Left cardiac atrium (tissue), 4 donors: ENCODE measurements around the gene CD24. TPM values are rescaled to one million over a fixed set of nuclear protein-coding genes. Genes with fewer than 3 reads are reported as not detected.
A peak's percentile ranks its signal among the peaks of the same experiment; 100 is the strongest.
"Not testable (repeated sequence)": the region's sequence is repeated elsewhere in the genome, so short reads cannot be mapped to it uniquely, and the experiment has no call there.

ENCODE experiments used
- ATAC-seq, 2 donors: fragments of 200-7000 bp; cut with Tn5 transposase; one replicate each; pipeline ENCODE4 v1.9.1; 2020; ENCODE audit warnings: mild to moderate bottlenecking in 2 of 2, moderate library complexity in 2 of 2
- DNase-seq: peaks from one replicate; pipeline ENCODE4 v3.0.0-alpha.2; 2020
- intact Hi-C, 2 donors: fragments of 100-400 bp; cut with DNase I; formaldehyde crosslinking; loops; one replicate each; pipeline versions ENCODE4 v1.14.1 to v1.15.1; 2022 to 2023
- long read RNA-seq: library from polyadenylated mRNA; unstranded; transcript quantifications from one replicate; pipeline ENCODE4 v2.0.0, GENCODE V29; 2021
- total RNA-seq, 2 donors: library from RNA; stranded (reverse); fragmentation: NEBNext Ultra II Directional; extraction: Animal tissue kit (Norgen Biotek cat#: 25700); gene quantifications; one replicate each; pipeline ENCODE4 v1.2.1, GENCODE V29; 2021
- donor health status: DM: no; HTN: yes; CAD: no.
- donor health status: DM: no; HTN: yes; CAD: no; lungs with severe emphysema.
- donor health status: DM: yes; HTN: yes; CAD: no.
- donor health status: Dilated cardiomyopathy.

CD24 gene, protein sequence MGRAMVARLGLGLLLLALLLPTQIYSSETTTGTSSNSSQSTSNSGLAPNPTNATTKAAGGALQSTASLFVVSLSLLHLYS
- total RNA-seq, result under 1 TPM; 0.47 to 0.80 TPM
- long read RNA-seq, result 0 reads

DNA sequence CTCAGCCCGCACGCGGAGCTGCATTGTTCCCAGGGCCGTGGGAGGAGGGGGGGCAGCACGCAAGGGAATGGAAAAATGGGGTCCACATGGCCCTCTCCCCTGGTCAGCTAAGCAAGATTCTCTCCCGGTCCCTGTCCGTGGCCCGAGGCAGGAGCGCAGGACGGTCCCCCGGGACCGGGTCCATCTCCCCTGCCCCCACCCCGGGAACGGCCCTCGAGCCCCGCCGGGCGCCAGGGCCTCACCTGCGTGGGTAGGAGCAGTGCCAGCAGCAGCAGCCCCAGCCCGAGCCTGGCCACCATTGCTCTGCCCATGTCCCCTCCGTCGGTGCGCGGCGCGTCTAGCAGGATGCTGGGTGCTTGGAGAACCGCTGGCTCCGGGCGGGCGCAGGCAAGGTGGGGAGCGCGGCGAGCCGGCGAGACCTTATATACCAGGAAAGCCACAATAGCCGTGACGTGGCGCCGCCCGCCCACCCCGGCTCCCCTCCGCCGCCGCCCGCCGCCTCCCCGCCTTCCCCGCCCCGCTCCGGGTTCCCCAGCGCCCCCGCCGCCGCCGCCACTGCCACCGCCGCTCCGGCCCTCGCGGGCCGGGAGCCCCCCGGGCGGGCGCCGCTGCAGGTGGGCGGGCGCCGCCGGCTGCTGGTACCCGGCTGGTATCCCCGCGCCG is at the start of gene CD24:
Gene CD24 (minus strand): TSS at position 394 of the 663 bp plus-strand sequence. CDS start 83 bp downstream, at position 311.
- ATAC-seq (peak in 1 of 2 donors; percentile 14), DNase-seq (no peak)
- intact Hi-C loops, result no loop called here

DNA sequence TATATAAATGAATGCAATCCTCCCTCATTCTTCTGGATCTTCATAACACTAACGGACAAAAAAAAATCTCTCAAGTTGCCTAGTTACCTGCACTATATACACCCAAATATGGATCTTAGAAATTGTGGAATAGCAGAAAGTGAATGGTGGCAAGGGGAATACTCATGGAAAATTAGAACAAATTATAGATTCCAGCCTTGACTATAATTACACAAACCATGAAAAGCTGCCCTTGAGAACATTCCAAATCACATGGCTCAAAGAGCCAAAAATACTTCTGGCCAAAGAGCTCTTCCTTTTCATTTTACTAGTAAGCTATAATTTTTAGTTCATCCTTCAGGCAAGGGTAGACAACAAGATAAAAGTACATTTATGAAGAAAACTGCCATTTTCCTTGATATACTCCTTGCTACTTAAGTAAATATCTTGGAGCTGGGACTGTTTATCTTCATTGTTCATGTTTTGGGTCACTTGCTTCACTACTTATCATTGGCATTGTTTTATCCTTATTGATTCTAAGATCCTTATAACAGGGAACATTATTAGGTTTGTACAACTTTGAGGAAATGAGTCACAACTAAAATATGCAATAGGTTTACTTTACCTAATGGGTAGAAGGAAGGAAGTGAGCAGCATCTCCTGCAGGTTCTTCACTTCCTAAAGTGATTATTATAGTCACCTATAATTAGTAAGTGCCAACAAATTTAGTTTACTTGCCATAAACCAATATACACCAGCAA is 47.1 kb upstream of the CD24 start:
- intact Hi-C loops, result no loop called here
- ATAC-seq (no peak), DNase-seq (no peak)

DNA sequence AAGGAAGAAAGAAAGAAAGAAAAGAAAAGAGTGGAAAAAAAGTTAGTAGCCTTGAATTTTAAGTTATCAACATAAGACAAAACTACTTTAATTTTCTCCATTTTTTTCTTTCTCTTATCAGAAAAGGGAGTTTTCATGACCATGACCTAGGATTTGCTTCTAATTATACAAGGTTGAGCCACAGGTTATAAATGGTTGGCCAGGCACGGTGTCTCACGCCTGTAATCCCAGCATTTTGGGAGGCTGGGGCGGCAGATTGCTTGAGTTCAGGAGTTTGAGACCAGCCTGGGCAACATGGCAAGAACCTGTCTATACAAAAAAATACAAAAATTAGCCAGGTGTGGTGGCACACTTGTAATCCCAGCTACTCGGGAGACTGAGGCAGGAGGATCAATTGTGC is 45.7 kb upstream of the CD24 start:
- DNase-seq, result no peak
- no peak for ATAC-seq
- intact Hi-C loops, result no loop called here

DNA sequence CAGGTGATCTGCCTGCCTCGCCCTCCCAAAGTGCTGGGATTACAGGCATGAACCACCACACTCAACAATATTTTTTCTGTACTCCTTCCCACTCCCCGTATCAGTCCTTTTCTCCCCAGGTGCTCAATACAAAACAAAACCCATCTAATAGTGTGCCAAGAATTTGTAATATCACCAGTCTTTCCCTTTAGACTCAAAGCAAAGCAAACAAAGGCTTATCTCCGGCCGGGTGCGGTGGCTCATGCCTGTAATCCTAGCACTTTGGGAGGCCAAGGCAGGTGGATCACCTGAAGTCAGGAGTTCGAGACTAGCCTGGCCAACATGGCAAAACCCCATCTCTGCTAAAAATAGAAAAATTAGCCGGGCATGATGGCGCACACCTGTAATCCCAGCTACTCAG is 45.1 kb upstream of the CD24 start:
- DNase-seq, intact Hi-C loops, ATAC-seq: not testable (repeated sequence)

DNA sequence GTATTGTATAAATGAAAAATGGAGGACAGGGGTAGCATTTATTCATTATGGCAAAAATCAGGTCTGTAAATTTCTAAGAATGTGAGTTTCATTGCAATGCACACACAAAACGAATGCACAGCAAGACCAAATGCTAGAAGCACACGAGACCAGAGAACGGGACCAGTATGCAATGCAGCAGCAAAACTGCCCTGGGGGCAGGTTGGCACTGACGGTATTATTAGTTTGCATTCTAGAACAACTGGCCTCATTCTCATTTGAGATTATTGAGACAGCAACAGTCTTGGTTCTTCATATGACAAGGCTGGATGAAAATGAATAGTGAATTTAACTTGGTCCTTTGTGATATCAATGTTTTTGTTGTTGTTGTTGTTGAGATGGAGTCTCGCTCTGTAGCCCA is 44.5 kb upstream of the CD24 start:
- DNase-seq (no peak), ATAC-seq (no peak)
- intact Hi-C loops, result no loop called here

DNA sequence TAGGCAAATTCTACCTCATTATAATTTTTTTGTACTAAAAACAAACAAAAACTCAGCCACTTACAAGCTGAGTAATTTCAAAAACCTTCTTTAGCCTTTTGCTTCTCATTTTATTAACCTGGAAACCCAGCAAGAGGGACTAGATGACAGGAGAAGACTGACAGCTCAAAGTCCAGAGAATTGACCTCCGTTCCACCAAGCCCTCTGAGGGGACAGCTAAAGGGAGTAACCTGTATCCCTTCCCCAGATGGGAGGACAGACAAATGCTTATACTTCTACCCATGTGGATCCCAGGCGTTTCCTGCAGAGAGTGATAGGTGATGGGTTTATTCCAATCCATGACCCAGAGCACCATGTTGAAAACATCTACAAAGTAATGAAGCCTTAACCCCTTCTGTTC is 35.0 kb upstream of the CD24 start:
- intact Hi-C loops, result no loop called here
- ATAC-seq (no peak), DNase-seq (no peak)

DNA sequence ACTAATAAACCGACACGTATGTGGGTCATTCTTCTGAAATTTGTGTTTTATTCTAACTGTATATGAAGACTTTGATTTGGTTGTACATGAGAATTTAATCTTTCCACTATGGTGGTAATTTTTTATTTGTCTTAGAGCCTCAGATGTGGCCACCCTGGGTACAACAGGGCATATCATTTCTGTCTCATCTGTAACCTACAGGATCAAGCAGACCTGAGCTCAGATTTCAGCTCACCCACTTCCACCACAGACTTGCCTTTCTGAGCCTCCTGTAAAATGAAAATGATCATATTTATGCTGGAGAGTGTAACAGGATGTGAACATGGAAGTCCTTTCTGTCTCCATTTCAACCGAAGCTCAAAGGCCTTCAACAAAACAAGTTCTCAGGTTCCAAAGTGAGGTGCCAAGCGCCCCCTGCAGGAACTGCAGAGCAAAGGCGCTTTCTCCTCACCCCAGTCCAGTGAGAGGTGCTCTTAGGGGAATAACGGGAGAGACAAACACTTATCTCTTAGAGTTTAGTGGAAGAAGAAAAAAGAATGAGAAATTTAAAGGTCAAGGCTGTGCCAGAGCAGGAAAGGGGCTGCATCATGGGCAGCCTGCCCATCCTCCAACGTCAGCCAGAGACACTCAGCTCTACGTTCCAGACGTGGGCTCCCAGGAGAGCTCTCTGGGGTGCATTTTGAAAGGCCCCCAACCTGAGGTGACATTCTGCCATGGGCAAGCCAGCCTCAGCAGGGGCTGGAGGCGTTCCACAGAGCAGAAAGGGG is 23.0 kb upstream of the CD24 start:
- ATAC-seq (no peak), DNase-seq (no peak)
- intact Hi-C loops, result no loop called here

DNA sequence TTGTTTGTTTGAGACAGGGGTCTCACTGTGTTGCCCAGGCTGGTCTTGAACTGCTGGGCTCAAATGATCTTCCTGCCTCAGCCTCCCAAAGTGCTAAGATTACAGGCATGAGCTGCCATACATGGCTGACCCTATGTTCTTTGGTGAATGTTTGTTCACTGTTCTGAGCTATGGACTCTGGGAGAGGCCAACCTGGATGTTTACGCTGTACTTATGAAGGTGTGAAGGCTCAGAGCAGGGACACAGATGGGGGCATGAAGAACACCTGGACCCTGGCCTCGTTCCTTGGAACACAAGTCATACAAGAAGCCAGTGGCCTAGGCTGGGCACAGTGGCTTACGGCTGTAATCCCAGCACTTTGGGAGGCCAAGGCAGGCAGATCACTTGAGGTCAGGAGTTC is 21.1 kb upstream of the CD24 start:
- intact Hi-C loops, result no loop called here
- DNase-seq (no peak), ATAC-seq (no peak)

DNA sequence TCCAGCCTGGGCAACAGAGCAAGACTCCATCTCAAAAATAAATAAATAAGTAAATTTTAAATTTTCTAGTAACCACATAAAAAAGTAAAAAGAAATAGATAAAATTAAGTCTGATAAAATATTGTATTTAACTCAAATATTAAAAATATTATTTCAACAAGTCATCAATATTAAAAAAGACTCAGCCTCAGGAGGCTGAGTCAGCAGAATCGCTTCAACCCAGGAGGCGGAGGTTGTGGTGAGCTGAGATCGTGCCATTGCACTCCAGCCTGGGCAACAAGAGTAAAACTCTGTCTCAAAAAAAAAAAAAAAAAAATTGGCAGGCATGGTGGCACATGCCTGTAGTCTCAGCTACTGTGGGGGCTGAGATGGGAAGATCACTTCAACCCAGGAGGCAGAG is 15.2 kb upstream of the CD24 start:
- ATAC-seq, intact Hi-C loops, DNase-seq: not testable (repeated sequence)

DNA sequence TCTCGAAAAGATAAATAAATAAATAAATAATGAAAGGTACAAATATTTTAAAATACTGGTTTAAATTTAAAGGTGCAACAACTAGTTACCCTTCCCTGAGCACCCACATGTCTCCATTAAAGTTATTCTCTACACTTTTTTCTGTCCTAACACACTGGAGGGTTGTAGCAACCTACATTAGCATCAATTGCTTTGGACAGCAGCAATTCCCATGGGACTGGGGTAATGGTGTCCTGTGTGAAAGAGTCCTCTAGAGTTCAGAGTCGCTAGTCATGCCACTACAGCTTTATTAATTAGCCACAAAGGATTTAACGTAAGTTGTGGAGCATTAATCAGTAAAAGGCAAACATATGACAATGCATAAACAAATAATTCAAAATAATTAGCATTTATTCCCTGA is 14.1 kb upstream of the CD24 start:
- intact Hi-C loops, result no loop called here
- ATAC-seq (no peak), DNase-seq (no peak)

DNA sequence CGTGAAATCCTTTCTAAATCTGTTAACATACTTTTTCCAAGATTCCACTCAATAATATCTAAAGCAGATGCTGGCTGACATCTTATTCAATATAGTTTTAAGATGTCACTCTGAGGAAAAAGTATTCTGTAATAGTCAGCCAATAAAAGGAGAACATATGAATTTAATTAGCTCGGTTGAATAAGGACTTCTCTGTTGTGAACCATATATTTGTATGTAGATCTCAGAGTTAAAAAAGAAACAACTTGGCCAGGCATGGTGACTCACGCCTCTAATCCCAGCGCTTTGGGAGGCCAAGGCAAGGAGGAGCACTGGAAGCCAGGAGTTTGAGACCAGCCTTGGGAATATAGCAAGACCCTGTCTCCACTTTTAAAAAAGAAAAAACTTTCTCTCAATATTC is 7.4 kb upstream of the CD24 start:
- intact Hi-C loops, result no loop called here
- no peak for DNase-seq
- no peak for ATAC-seq

DNA sequence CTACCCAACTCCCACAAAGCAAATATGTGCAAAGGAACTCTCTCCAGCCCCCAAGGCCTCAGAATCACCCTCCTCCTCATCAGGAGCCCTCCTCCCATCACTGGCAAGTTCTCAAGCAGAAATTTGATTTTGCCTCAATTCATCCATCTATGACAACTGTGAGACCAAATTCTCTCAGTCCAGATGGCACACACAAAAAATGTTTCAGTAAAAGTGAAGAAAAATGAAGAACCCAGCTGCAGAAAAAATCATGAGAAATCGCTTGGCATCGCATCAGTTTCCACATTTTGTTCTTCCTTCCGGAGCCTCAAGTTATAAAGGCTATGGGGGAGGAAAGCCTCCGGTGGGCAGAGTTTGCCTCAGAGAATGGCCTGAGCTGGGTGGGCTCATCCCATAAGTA is 6.4 kb upstream of the CD24 start:
- intact Hi-C loops, result no loop called here
- no peak for DNase-seq
- ATAC-seq, result no peak

DNA sequence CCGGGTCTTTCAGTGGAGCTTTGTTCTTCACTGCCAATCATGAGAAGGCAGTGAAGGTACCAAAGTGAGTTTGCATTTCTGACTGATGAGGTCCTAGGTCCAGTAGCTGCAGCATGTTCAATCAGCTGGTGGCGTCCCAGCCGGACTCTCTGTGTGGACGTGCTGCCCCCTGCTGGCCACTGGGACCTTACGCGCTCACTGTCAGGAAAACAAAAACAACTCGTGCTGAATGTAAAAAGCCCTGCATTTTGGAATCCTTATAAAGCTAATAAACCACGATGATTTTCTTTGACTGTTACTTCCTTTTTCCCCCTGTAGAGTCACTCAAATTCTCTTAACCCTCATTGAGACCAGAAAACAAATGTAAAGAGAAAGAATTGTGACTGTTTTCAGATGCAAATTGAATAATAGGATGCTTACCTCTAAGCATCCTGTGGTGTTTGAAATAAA is 4.9 kb upstream of the CD24 start:
- intact Hi-C loops, result loop anchor here (2.0 to 5.0 kb wide), 3 partner anchors 372 to 642 kb away; no protein-coding TSS in a partner anchor
- ATAC-seq (peak; percentile 58 to 87), DNase-seq (peak; percentile 87)

DNA sequence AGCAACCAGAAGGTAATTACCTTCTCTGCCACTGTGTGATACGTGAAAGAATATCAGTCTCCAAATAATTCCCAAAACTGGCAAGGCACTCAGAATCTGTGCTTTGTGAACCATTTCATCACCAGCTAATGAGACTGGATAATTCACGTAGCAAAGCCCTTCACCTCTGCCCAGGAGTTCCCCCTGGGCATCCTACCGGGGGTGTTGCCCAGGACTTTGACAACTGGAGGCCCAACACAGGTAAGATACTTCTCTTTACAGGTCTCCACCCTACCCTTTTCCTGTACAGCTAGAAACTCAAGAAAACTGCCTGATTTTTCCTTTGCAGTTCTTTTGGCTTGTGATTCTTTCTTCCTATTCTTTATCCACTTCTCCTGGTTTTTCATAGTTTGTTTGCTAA is 2.7 kb upstream of the CD24 start:
- intact Hi-C loops, result loop anchor here (5.0 kb wide), 2 partner anchors 370 to 640 kb away; no protein-coding TSS in a partner anchor
- DNase-seq (no peak), ATAC-seq (no peak)

DNA sequence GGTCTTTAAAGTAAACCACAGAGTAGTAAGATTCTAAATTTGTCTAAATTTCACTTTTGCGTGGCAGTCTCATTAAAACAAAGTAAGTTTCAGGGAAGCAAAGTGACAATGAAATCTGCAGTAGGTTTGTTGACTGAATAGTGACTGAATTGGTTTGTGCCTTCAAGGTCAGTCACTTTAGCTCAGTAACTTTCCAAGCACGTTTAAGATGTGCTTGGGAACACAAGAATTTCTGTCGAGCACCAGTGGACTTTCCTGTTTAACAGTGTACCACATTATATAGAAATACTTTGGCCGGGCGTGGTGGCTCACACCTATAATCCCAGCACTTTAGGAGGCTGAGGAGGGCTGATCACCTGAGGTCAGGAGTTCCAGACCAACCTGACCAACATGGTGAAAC is 1.7 kb upstream of the CD24 start:
- DNase-seq (no peak), ATAC-seq (no peak)
- intact Hi-C loops, result loop anchor here (5.0 kb wide), 2 partner anchors 369 to 639 kb away; no protein-coding TSS in a partner anchor

DNA sequence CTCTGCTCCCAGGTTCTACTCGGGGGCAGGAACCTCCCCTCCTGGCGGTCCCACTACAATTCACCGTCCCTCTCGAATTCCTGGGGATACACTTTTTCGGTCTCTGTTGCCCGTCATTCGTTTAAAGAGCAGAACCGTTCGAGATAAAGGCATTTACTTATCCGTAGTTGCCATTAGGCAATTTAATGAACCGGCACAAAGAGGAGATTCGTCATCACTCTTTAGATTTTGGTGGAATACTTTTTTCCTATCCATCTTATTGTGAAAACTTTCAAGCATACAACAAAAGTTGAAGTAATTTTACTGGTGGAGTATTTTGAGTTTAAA is 1.2 kb upstream of the CD24 start:
- intact Hi-C loops, result loop anchor here (5.0 kb wide), 2 partner anchors 368 to 638 kb away; no protein-coding TSS in a partner anchor
- ATAC-seq (no peak), DNase-seq (no peak)

DNA sequence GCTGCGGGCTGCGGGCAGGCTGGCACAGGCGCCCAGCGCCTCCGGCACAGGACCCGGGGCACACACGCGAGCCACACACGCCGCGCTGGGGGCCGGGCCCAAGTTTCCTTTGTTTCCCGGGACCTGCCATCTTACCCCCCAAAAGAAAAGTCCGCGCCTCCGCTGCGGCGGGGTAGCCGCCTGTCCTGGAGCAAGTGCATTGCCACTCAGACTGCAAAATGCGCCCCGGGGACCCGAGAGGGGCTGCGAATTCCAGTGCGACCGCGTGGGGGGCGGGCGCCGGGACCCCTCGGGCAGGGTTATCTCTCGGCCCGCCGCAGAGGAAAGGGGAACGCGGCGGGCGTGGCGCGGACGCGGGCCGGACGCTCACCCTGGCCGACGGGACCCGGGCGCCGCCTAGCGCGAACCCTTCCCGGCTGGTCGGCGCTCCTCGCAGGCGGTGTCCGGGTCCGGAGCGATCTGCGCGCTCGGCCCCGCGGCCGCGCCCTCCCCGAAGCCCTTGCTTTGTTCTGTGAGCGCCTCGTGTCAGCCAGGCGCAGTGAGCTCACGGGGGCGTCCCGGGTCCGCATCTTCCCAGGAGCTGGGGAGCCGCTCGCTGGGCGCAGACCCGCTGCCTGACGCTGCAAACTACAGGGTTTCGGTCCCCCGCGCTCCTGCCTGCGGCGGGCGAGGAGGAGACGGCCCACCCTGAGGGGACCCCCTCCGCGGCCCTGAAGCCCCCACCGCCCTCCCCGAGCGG is 639 bp upstream of the CD24 start:
- intact Hi-C loops, result loop anchor here (5.0 kb wide), 2 partner anchors 368 to 638 kb away; no protein-coding TSS in a partner anchor
- ATAC-seq (peak; percentile 71 to 88), DNase-seq (peak; percentile 26)

DNA sequence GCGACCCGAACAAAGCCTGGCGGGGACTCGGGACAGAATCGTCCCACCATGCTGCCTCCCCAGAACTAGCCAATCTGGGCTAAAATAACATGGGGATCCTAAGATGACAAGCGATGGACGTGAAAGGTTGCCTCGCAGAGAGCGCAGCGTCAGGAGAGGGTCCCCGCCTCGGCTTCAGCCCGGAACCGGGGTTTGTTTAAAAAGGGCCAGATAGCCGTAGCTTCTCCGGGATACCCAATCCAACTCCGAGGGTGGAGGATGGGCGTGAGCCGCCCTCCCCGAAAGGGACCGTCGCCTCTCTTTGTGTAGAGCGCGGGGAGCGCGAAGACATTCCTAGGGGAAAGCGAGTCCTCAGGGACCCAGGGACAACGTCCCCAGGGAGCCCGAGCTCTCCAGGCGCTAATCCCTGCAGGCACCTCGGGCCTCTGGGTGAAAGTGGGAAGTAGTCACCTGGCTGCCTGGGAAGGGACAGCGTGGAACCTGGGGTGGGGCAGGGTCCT is 643 bp downstream of the CD24 start:
- ATAC-seq (no peak), DNase-seq (no peak)
- intact Hi-C loops, result no loop called here
